GM21529 (cell line): ENCODE results near the gene LEFTY2.
"Not testable (repeated sequence)": the region's sequence is repeated elsewhere in the genome, so short reads cannot be mapped to it uniquely, and the experiment has no call there.

Source experiments
- ATAC-seq: cut with Tn5 transposase; IDR thresholded peaks from one replicate; pipeline ENCODE4 v1.9.1; 2021; ENCODE audit not compliant: unreplicated experiment

LEFTY2 gene

DNA sequence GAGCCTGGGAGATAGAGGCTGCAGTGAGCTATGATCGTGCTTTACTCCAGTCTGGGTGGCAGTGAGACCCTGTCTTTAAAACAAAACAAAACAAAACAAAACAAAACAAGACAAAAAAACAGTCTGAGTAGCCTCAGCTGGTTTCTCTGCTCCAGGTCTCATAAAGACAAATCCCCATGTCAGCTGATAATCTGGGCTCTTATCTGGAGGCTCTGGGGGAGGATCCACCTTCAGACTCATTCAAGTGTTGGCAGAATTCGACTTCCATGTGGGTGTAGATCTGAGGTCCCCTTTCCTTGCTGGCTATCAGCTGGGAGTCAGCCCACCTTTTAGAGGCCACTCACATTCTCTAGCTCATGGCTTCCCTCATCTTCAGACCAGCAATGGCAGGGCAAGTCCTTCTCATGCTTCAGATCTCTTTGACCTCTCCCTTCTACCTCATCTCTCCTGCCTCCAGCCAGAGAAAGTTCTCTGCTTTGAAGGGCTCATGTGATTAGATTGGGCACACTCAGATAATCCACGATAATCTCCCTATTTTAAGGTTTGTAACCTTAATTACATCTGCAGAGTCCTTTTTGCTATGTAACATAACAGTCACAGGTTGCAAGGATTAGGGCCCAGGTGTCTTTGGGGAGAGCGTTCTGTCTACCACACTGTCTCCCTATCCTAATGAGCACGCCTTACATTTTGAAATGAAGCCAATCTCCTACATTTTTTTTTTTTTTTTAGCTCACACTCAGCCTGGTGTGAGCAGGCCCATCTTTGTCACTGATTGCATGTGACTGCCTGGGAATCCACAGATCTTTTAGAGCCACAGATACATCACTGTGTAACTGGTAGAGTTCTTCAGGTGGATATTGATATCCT, 9.5 kb downstream of the LEFTY2 start:
- no peak for ATAC-seq

DNA sequence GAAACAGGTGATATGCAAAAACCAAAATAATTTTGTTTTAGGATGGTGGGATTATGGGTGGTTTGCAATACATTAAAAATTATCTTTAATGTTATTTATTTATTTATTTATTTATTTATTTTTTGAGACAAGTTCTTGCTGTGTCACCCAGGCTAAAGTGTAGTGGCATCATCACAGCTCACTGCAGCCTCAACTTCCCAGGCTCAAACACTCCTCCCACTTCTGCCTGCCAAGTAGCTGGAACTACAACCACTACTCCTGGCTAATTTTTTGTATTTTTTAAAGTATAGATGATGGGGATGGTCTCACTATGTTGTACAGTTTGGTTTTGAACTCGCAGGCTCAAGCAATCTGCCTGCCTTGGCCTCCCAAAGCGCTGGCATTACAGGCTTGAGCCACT, 10.5 kb downstream of the LEFTY2 start:
- no peak for ATAC-seq

DNA sequence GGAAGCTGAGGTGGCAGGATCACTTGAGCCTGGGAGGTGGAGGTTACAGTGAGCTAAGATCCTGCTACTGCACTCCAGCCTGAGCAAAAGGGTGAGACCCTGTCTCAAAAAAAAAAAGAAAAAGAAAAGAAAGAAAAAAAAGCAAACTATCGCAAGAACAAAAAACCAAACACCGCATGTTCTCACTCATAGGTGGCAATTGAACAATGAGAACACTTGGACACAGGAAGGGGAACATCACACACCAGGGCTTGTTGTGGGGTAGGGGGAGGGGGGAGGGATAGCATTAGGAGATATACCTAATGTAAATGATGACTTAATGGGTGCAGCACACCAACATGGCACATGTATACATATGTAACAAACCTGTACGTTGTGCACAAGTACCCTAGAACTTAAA, 11.6 kb downstream of the LEFTY2 start:
- ATAC-seq = not testable (repeated sequence)

DNA sequence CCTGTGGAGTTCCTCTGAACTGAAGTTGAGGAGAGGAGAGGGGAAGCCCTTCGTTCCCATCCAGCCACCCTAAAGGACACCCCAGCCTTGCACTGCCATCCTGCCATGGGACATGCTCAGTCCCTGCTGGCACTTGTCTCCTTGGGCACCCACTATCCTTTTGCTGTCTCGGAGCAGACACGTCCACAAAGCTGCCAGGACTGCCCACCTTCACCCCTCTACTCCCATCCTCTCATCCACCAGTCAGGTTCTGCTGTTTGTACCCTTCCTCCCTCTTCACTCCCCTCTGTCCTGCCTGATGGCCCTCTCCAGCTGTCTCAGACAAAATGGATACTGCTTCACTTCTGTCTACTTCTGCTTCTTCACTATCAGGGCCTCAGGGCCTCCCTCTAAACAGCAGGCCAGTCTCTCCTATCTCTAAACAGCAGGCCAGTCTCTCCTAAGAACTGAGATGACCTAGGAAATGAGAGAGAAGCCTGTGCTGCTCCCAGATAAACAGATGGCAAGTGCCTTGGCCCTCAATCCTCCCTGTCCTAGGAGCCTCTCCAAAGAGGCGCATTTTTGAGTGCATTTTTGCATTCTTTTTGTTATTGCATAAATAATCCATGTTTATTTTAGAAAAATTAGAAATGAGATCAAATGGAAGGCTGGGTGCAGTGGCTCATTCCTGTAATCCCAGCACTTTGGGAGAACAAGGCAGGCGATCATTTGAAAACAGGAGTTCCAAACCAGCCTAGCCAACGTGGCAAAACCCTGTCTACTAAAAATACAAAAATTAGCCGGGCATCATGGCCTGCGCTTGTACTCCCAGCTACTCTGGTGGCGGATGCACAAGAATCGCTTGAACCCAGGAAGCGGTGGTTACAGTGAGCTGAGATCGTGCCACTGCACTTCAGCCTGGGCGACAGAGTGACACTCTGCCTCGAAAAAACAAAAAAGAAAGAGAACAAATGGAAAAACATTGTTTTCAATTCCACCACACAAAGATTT, 12.5 kb downstream of the LEFTY2 start:
- no peak for ATAC-seq

DNA sequence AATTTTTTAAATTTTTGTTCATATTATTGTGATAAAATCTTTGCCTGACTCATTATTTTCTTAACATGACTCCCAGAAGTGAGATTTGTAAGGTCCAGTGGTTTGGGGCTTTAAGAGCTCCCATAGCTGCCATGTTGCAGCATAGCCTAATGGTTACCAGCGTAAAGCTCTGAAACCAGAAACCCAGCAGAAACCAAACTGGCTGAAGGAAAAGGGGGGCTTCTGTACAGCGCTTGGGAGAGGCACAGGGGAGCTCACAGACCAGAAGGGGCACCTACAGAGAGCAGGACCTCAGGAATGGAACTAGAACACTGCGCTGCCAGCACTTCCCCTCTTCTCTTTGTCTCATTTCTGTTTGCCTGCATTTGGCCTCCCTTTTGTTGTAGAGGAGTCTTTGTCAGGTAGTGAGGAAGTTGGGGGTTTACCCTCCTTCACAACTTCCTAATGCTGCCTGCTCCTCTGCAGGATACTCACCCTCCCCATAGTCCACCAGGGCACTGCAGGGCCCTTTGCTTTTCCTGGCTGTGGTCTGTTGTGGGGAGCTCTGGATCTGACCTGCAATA, 14.4 kb downstream of the LEFTY2 start:
- ATAC-seq = no peak

DNA sequence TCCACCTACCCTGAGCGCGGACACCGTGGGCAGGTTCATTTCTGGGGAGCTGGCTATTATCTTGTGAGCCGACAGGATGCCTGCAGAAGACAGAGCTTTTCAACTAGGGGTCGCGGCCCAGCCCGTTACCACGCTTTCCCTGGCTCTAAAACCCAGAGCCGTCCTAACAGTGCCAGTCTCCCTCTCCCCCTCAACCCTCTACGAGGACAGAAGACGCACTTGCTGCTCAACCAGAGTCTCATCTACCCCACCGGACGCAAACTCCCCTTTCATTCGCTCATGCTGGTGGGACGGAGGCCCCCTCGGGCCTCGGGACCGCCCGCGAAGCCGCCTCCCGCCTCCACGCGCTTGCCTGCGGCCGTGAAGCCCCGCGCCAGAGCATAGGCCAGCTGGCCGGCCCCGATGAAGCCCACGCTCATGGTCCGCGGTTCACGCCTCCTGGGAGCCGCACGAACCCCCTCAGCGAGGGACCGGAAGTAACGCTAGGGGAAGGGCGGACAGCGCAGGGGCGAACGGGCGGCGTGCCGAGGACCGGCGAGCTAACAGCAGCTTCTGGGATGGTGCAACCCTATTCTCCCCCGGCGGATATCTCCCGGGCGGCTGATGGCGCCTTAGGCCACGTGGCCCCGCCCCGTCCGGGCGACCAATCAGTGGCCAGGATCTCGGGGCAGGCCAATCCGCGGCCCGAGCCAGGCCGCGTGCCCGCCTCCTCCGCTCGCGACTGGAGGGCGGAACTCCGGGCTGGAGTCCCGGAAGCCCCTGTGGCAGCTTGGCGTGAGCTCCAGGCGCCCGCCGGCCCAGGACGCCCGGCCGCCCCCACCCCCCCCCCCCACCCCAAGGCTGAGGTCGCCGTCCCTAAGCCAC, 17.1 kb downstream of the LEFTY2 start, which contains the start of gene PYCR2:
Gene PYCR2 (minus strand): TSS at position 559 of the 864 bp plus-strand sequence. CDS start 140 bp downstream, at position 419.
- peak; percentile 97 for ATAC-seq

DNA sequence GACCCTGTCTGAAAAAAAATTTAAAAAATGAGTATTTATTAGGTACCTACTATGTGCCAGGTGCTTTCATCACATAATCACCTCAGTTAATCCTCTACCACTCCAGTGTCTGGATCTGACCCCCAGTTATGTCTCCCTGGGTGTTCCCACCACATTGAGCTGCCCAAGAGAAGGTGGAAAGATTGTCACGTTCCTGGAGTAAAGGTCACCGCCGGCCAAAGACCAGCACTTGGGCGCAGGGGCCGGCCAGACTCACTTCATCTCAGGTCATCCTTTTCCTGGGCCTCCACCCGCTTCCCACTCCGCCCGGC, 17.7 kb downstream of the LEFTY2 start:
- ATAC-seq = no peak

DNA sequence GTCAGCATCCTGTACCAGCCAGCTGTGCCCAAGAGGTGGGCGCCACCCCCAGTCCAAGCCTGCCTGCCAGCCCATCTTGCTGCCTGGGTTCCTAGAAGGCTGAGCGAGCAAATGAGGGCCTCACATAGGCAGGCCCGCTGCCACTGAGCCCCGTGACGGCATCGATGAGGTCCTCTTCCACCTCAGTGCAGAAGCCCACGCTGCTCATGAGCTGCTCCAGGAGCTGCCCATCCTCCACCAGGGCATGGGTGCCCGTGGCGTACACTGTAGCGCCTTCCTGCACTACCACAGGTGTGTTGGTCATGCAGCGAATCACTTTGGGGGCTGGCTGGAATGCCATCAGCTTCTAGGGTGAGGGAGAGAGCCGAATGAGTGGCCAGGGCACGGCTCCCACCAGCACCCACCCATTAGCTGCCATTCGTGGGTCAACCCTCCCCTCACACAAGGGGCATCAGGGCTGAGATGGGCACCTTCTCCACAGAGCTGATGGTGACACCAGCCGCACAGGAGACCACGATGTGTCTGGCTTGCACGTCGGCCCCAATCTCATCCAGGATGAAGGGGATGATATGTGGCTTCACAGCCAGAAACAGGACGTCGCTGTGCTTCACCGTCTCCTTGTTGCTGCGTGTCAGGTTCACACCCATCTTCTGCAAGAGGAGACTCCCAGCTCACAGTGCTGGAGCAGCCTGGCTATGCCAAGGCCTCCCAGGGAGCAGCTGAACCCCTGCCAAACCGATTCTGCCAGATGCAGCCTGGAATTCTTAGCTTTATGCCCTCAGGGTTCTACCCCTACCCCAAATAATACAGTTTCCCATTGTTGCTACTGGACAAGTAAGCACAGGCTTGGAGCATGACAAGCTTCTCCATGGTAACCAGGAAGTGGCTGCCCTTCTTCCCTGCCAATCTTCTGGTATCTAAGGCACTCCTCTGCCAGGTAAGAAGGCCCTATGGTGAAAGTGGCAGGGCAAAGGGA, 19.0 kb downstream of the LEFTY2 start:
- no peak for ATAC-seq

DNA sequence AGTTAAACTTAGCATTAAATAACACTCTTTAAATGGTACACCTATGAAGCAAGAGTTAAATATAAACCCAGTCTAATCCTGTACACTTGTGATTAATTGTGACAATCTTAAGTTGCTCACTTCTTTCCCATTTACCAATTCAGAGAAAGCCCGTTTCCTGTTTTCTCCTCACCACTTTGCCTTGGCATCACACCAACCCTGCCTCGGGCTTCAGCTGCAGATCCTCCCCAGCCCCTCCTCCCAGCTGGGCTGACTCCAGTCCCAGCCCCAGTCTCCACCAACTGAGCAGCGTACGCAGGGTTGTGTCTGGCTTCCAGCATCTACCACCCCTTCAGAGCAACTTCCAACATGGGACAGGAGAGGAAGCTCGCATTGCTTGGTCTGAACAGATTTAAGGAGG, 21.1 kb downstream of the LEFTY2 start:
- ATAC-seq = no peak

DNA sequence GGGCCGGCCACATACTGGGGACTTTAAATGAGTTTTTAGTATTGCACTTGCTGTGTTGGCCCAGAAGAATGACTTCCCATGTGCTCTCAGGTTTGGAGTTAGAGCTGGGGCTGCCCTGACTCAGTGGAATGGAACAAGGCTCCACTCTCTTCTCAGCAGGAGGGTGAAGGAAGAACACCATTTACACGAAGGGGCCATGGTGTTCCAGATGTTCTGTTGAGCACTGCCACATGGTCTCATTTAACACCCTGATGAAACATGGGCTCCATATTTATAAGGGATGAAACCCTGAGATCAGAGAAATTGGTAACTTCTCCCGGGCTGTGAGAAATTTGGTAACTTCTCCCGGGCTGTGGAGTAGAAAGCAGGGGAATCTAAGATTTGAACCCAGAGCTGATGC, 22.7 kb downstream of the LEFTY2 start:
- ATAC-seq = no peak

DNA sequence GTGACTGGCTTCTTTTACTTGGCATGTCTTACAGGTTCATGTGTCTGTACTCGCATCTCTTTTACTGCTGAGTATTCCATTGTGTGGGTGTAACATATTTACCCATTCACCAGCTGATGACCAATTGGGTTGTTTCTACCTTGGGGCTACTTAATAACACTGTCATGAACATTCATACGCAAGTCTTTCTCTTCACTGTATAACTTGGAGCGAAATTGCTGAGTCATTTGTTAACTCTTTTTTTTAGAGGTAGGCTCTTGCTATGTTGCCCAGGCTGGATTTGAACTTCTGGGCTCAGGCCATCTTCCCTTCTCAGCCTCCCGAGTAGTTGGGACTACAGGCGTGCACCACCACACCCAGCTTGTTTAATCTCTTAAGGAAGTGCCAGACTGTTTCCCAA, 23.5 kb downstream of the LEFTY2 start:
- ATAC-seq = no peak

DNA sequence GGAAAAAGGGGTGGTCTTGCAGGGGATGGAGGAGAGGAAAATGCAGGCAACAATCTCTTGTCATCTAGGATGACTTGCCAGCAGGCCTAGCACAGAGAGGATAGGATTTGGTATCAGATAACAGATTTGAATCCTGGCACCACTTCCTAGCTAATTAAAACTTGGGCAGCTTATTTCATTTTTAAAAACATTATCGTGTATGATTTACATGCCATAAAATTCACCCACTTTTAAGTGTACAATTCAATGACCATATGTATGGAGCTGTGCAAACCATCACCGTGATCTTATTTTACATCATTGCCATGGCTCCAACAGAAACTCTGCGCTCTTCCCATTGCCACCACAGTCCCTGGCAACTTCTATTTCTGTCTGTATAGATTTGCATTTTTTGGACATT, 23.9 kb downstream of the LEFTY2 start:
- ATAC-seq = no peak

DNA sequence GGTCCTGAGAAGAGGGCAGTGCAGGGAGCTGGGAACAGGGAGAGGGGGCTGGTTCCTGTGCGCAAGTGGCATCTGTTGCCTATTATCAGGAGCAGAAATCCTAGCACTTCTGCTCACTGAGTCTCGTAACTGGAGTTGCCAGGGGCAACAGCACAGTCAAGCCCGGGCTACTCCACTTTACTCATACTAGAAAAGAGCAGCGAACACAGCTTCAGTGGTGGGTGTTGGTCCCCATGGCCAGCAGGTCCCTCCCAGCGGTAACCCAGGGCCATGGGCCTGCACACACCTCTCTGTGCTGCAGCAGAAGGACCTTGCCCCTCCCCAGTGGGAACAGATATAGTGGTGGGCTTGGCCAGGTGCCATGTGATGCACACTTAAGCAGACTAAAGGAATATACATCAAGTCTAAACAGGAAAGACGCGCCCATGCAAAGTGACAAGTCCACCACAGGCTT, 25.5 kb downstream of the LEFTY2 start:
- ATAC-seq = no peak

DNA sequence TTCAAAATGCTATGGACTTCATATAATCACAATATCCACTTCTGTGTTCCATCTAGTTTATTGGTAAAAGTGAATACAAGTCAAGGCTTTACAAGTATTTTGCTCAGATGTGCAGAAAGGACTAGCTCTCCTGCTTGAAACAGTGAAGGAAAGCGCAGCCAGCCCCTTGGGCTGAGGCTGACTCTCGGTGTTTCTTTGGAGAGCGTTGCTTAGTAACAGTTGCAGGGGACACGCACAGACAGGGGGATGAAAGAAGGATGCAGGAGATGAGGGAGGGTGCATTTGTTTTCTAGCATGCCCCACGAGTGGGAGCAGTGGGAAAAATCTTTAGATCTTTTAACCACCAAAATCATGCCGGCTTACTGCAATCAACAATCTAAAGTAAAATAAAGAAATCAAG, 26.1 kb downstream of the LEFTY2 start:
- ATAC-seq = no peak

DNA sequence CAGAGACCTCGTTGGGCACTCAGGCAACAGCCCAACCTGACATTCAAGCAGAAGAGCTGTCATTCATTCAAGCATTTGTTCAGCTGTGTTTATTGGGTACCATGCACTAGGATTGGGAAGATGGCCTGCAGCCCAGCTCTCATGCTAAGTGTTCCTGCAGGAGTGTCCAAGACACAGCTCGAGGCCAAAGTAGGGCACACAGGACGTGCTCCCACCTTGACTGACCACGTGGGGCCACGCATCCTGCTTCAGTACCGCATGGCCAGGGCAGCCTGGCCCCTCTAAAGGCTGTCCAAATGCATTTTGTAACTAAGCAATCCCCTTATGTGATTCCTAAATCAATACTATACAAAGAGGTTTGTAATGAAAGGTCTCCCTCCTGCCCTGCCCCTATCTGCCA, 26.6 kb downstream of the LEFTY2 start:
- no peak for ATAC-seq

DNA sequence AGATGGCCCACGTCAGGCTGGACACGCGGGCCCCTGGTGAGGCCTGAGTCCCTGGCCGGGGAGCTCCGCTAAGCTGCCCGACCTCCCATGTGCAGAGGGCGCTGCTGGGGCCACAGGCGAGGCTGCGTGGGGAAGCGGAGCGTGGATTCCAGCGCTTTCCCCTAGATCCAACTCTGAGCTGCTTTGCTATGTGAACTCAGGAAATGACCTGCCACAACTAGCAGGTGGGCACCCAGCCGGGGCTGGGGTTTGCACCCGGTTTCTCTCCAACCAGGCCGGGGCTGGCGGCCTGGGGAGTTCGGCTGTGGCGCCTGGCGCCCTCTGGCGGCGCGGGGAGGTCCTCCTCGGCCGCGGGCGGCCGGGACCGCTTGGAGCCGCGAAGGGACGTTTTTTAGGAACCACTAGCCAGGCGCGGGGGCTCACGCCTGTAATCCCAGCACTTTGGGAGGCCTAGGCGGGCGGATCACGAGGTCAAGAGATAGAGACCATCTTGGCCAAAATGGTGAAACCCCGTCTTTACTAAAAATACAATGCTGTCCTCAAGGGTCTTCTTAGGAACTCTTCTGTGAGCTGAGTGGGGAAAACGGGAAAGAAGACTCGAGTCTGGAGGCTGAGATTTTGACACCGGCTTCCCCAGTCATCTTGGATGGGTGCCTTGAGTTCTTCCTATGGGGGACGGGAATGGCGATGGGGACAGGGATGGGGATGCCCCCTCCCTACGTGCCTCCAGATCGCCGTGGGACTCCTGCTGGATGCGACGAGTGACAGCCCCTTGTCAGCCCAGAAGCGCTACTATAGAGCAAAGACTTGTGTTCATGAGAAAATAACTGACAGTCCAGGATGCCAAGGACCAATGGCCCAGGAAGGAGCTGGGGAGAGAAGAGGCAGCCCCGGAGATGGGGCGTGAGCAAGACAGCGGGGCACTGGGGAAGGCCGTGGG, 29.6 kb downstream of the LEFTY2 start:
- peak; percentile 84 for ATAC-seq

DNA sequence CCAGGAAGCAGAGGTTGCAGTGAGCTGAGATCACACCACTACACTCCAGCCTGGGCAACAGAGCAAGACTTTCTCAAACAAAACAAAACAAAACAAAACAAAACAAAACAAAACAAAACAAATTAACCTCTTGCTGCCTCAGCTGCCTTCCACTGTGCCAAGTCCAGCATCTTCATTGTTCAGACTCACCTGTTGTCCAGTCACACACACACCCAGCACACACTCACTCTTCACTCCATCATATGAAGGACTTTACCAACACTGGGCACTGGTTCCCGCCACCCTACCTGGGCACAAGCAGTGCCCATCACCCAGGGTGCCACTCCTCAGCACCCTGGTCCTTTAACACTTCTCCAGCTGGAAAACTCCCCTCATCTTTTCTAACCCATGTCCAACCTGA, 31.5 kb downstream of the LEFTY2 start:
- ATAC-seq = no peak

DNA sequence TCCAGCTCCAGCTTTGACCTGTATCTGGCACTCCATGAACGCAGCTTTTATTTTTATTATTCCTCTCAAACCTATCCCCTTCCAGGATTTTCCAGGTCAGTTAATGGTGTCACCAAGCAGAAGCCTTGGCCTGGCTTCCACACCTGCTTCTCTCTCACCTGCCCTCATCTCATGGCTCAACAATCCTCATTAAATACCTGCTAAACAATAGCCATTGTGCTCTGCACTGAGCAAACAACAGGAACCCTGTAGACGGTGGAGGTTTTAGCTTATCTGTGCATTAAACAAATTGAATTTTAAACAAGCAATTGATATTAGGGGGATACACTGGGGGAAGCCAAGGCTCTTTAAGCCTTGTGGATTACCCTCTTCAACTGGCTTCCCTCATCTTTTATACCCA, 32.2 kb downstream of the LEFTY2 start:
- no peak for ATAC-seq
